Measurements from ENCODE around the gene BCAS3.

BCAS3 gene

GRCh38 chr17:61076621-61077031, 399.0 kb downstream of the BCAS3 start:
- no peak for TF ChIP-seq EZH2 (IDR thresholded peaks at IDR 0.05; ENCODE audit: borderline replicate concordance, low read length)
- no peak for TF ChIP-seq CTCF (IDR thresholded peaks at IDR 0.05; ENCODE audit: low read length)
- Histone ChIP-seq H3K4me3 (ENCODE audit: low read depth, low read length, poor library complexity, severe bottlenecking) (no peak overlapping the region), H3K4me2 (ENCODE audit: low read length) (no peak overlapping the region), H2AFZ (ENCODE audit: low read length) (no peak overlapping the region), H3K27me3 (ENCODE audit: insufficient read depth, low read length) (no peaks in the 10 kb centered on the region), H4K20me1 (ENCODE audit: insufficient read depth, low read length) (no peaks in the 10 kb centered on the region), H3K36me3 (ENCODE audit: insufficient read depth, low read length) (peaks cover 9% of the 10 kb centered on the region; the same call in 1 of the 2 replicates), H3K9me2 (ENCODE audit: low read depth, low read length) (no peaks in the 10 kb centered on the region), H3K9ac (ENCODE audit: low read length) (no peak overlapping the region), H3K27ac (ENCODE audit: low read depth, low read length, poor library complexity, severe bottlenecking) (no peak overlapping the region), H3K9me3 (ENCODE audit: low read length) (no peaks in the 10 kb centered on the region), H3K79me2 (ENCODE audit: insufficient read depth, low read length) (no peaks in the 10 kb centered on the region), H3F3A (ENCODE audit: insufficient read depth, low read length) (no peaks in the 10 kb centered on the region), H3K4me1 (ENCODE audit: insufficient read depth, low read length, severe bottlenecking) (no peaks in the 10 kb centered on the region)

- Histone ChIP-seq H3K27ac (ENCODE audit: low read depth, low read length, poor library complexity, severe bottlenecking) (no peak overlapping the region), H4K20me1 (ENCODE audit: insufficient read depth, low read length) (no peaks in the 10 kb centered on the region), H3K9ac (ENCODE audit: low read length) (no peak overlapping the region), H3K4me2 (ENCODE audit: low read length) (no peak overlapping the region), H3K36me3 (ENCODE audit: insufficient read depth, low read length) (peaks cover 16% of the 10 kb centered on the region; the same call in 1 of the 2 replicates), H3K9me2 (ENCODE audit: low read depth, low read length) (no peaks in the 10 kb centered on the region), H3K79me2 (ENCODE audit: insufficient read depth, low read length) (no peaks in the 10 kb centered on the region), H3F3A (ENCODE audit: insufficient read depth, low read length) (no peaks in the 10 kb centered on the region), H2AFZ (ENCODE audit: low read length) (no peak overlapping the region), H3K27me3 (ENCODE audit: insufficient read depth, low read length) (no peaks in the 10 kb centered on the region), H3K4me3 (ENCODE audit: low read depth, low read length, poor library complexity, severe bottlenecking) (no peak overlapping the region), H3K9me3 (ENCODE audit: low read length) (peaks cover 5% of the 10 kb centered on the region; the same call in 1 of the 2 replicates), H3K4me1 (ENCODE audit: insufficient read depth, low read length, severe bottlenecking) (no peaks in the 10 kb centered on the region)
- no peak for TF ChIP-seq CTCF (IDR thresholded peaks at IDR 0.05; ENCODE audit: low read length)
- TF ChIP-seq EZH2 (IDR thresholded peaks at IDR 0.05; ENCODE audit: borderline replicate concordance, low read length) = no peak
Observed at GRCh38 chr17:61081959-61082358, 404.3 kb downstream of the BCAS3 start.

- Histone ChIP-seq H3F3A (ENCODE audit: insufficient read depth, low read length) (no peaks in the 10 kb centered on the region), H3K9ac (ENCODE audit: low read length) (no peak overlapping the region), H3K9me3 (ENCODE audit: low read length) (peaks cover 5% of the 10 kb centered on the region; the same call in 1 of the 2 replicates), H3K79me2 (ENCODE audit: insufficient read depth, low read length) (no peaks in the 10 kb centered on the region), H3K4me3 (ENCODE audit: low read depth, low read length, poor library complexity, severe bottlenecking) (no peak overlapping the region), H3K9me2 (ENCODE audit: low read depth, low read length) (no peaks in the 10 kb centered on the region), H3K36me3 (ENCODE audit: insufficient read depth, low read length) (peaks cover 16% of the 10 kb centered on the region; the same call in 1 of the 2 replicates), H3K4me2 (ENCODE audit: low read length) (no peak overlapping the region), H2AFZ (ENCODE audit: low read length) (no peak overlapping the region), H3K27ac (ENCODE audit: low read depth, low read length, poor library complexity, severe bottlenecking) (no peak overlapping the region), H4K20me1 (ENCODE audit: insufficient read depth, low read length) (no peaks in the 10 kb centered on the region), H3K4me1 (ENCODE audit: insufficient read depth, low read length, severe bottlenecking) (no peaks in the 10 kb centered on the region), H3K27me3 (ENCODE audit: insufficient read depth, low read length) (no peaks in the 10 kb centered on the region)
- TF ChIP-seq EZH2 (IDR thresholded peaks at IDR 0.05; ENCODE audit: borderline replicate concordance, low read length) (no peak), CTCF (IDR thresholded peaks at IDR 0.05; ENCODE audit: low read length) (no peak)
Observed at GRCh38 chr17:61084260-61084659, 406.6 kb downstream of the BCAS3 start.

All from OCI-LY1 (cell line).